Neural progenitor cell (in vitro differentiated cells): ENCODE data around the gene PBX1. TPM values are rescaled to one million over a fixed set of nuclear protein-coding genes. Genes with fewer than 3 reads are reported as not detected.

Source experiments
- DNase-seq: peaks from one replicate; pipeline ENCODE4 v3.0.0-alpha.2; 2016; ENCODE audit warnings: low spot score
- H2AFZ ChIP-seq: fragments of 200-600 bp; sonication (generic); replicated peaks from 2 replicates; pipeline ENCODE4 v1.6.1; 2016; ENCODE audit warnings: antibody characterized with exemption
- H3F3A ChIP-seq: fragments of 200-600 bp; sonication (generic); 2 replicates; pipeline ENCODE4 v1.6.1; 2016; ENCODE audit warnings: antibody characterized with exemption, low read depth
- H3K27ac ChIP-seq: fragments of 200-600 bp; sonication (generic); 2 replicates; pipeline ENCODE4 v1.5.1; 2016; ENCODE audit warnings: mild to moderate bottlenecking
- H3K27me3 ChIP-seq: fragments of 200-600 bp; sonication (generic); 2 replicates; pipeline ENCODE4 v1.6.1; 2016; ENCODE audit warnings: mild to moderate bottlenecking, moderate library complexity
- H3K36me3 ChIP-seq: fragments of 200-600 bp; sonication (generic); 2 replicates; pipeline ENCODE4 v1.5.1; 2016
- H3K4me1 ChIP-seq: fragments of 200-600 bp; sonication (generic); 2 replicates; pipeline ENCODE4 v1.6.1; 2016; ENCODE audit warnings: mixed run types
- H3K4me2 ChIP-seq: fragments of 200-600 bp; sonication (generic); 2 replicates; pipeline ENCODE4 v1.6.1; 2016
- H3K4me3 ChIP-seq: fragments of 200-600 bp; sonication (generic); 2 replicates; pipeline ENCODE4 v1.5.1; 2016
- H3K79me2 ChIP-seq: fragments of 200-600 bp; sonication (generic); 2 replicates; pipeline ENCODE4 v1.6.1; 2016; ENCODE audit warnings: low read depth
- H3K9ac ChIP-seq: fragments of 200-600 bp; sonication (generic); 2 replicates; pipeline ENCODE4 v1.6.1; 2016
- H3K9me3 ChIP-seq: fragments of 200-600 bp; sonication (generic); 2 replicates; pipeline ENCODE4 v1.5.1; 2016; ENCODE audit warnings: low read depth
- H4K20me1 ChIP-seq: fragments of 200-600 bp; sonication (generic); 2 replicates; pipeline ENCODE4 v1.6.1; 2016; ENCODE audit warnings: low read depth
- H3K27ac Mint-ChIP-seq: 3 replicates; pipeline ENCODE4 v1.8.0; 2021; ENCODE audit warnings: mixed read lengths
- H3K27me3 Mint-ChIP-seq: 2 replicates; pipeline ENCODE4 v1.8.0; 2022; ENCODE audit warnings: low read depth, mild to moderate bottlenecking, inconsistent platforms, moderate library complexity, mixed read lengths; ENCODE audit not compliant: insufficient read depth
- H3K36me3 Mint-ChIP-seq: 3 replicates; pipeline ENCODE4 v1.8.0; 2021; ENCODE audit warnings: mixed read lengths
- H3K4me1 Mint-ChIP-seq: 3 replicates; pipeline ENCODE4 v1.8.0; 2021; ENCODE audit warnings: mixed read lengths
- H3K4me3 Mint-ChIP-seq: 3 replicates; pipeline ENCODE4 v1.8.0; 2021; ENCODE audit warnings: mild to moderate bottlenecking, moderate library complexity, mixed read lengths
- H3K9me3 Mint-ChIP-seq: 3 replicates; pipeline ENCODE4 v1.8.0; 2020; ENCODE audit warnings: mixed read lengths
- CTCF ChIP-seq: fragments of 200-600 bp; sonication (generic); IDR thresholded peaks from 2 replicates; pipeline ENCODE4 v1.5.1; 2017; ENCODE audit warnings: antibody characterized with exemption, mild to moderate bottlenecking
- EZH2 ChIP-seq: fragments of 200-600 bp; sonication (generic); IDR thresholded peaks from 2 replicates; pipeline ENCODE4 v1.6.1; 2017; ENCODE audit warnings: antibody characterized with exemption, mild to moderate bottlenecking, moderate library complexity
- EZH2phosphoT487 ChIP-seq: fragments of 200-600 bp; sonication (generic); IDR thresholded peaks from 2 replicates; pipeline ENCODE4 v1.6.1; 2017; ENCODE audit warnings: antibody characterized with exemption
- total RNA-seq: library from RNA; depleted of rRNA; stranded (reverse); fragments of >200 nt; gene quantifications from 2 replicates; pipeline ENCODE4 v1.2.3, GENCODE V29; 2015; ENCODE audit warnings: low replicate concordance

The PBX1 gene
- total RNA-seq, 1 donor from 2014 or later = 91.1 TPM

- H3K4me3 ChIP-seq = no peak overlapping the region
- H4K20me1 ChIP-seq = peaks cover 60% of the 10 kb centered on the region
- no peak overlapping the region for H3K9ac ChIP-seq
- Mint-ChIP-seq H3K4me1 (peaks cover 33% of the 10 kb centered on the region), H3K9me3 (peaks cover 9% of the 10 kb centered on the region), H3K27me3 (peaks cover 6% of the 10 kb centered on the region), H3K4me3 (no peak overlapping the region), H3K27ac (no peak overlapping the region), H3K36me3 (peaks cover 31% of the 10 kb centered on the region)
- H3F3A ChIP-seq = no peaks in the 10 kb centered on the region
- peaks cover 80% of the 10 kb centered on the region for H3K79me2 ChIP-seq
- peaks cover 12% of the 10 kb centered on the region for H3K4me1 ChIP-seq
- H3K36me3 ChIP-seq = no peaks in the 10 kb centered on the region
- TF ChIP-seq CTCF (no peak), EZH2phosphoT487 (no peak), EZH2 (no peak)
- H3K4me2 ChIP-seq = no peak overlapping the region
- H3K27me3 ChIP-seq = no peaks in the 10 kb centered on the region
- DNase-seq = no peak
- H3K27ac ChIP-seq = no peak overlapping the region
- H3K9me3 ChIP-seq = no peaks in the 10 kb centered on the region
- H2AFZ ChIP-seq = no peak overlapping the region
Observed at GRCh38 chr1:164757625-164758024, 198.6 kb downstream of the PBX1 start.

- TF ChIP-seq CTCF (no peak), EZH2 (no peak), EZH2phosphoT487 (no peak)
- Mint-ChIP-seq H3K36me3 (peaks cover 27% of the 10 kb centered on the region), H3K4me3 (no peak overlapping the region), H3K4me1 (peaks cover 18% of the 10 kb centered on the region), H3K27ac (no peak overlapping the region), H3K9me3 (peaks cover 9% of the 10 kb centered on the region), H3K27me3 (no peaks in the 10 kb centered on the region)
- no peaks in the 10 kb centered on the region for H3F3A ChIP-seq
- H3K36me3 ChIP-seq = no peaks in the 10 kb centered on the region
- H3K9me3 ChIP-seq = no peaks in the 10 kb centered on the region
- no peaks in the 10 kb centered on the region for H3K27me3 ChIP-seq
- H3K27ac ChIP-seq = no peak overlapping the region
- H3K4me2 ChIP-seq = no peak overlapping the region
- peaks cover 5% of the 10 kb centered on the region for H3K4me1 ChIP-seq
- H3K9ac ChIP-seq = no peak overlapping the region
- H2AFZ ChIP-seq = no peak overlapping the region
- H3K4me3 ChIP-seq = no peak overlapping the region
- no peak for DNase-seq
- H3K79me2 ChIP-seq = peaks cover 78% of the 10 kb centered on the region
- H4K20me1 ChIP-seq = peaks cover 44% of the 10 kb centered on the region
Observed at GRCh38 chr1:164759144-164759920, 200.3 kb downstream of the PBX1 start.

GRCh38 chr1:164759979-164760469, 201.0 kb downstream of the PBX1 start:
- H4K20me1 ChIP-seq = peaks cover 38% of the 10 kb centered on the region
- no peak overlapping the region for H3K4me3 Mint-ChIP-seq
- peaks cover 18% of the 10 kb centered on the region for H3K4me1 Mint-ChIP-seq
- no peaks in the 10 kb centered on the region for H3F3A ChIP-seq
- DNase-seq = no peak
- TF ChIP-seq EZH2 (no peak), EZH2phosphoT487 (no peak), CTCF (no peak)
- H2AFZ ChIP-seq = no peak overlapping the region
- H3K27me3 ChIP-seq = no peaks in the 10 kb centered on the region
- H3K4me3 ChIP-seq = no peak overlapping the region
- no peaks in the 10 kb centered on the region for H3K9me3 ChIP-seq
- H3K36me3 Mint-ChIP-seq = peaks cover 27% of the 10 kb centered on the region
- no peak overlapping the region for H3K4me2 ChIP-seq
- no peaks in the 10 kb centered on the region for H3K27me3 Mint-ChIP-seq
- H3K4me1 ChIP-seq = peaks cover 5% of the 10 kb centered on the region
- no peak overlapping the region for H3K27ac ChIP-seq
- peaks cover 77% of the 10 kb centered on the region for H3K79me2 ChIP-seq
- no peaks in the 10 kb centered on the region for H3K36me3 ChIP-seq
- no peak overlapping the region for H3K9ac ChIP-seq
- peaks cover 9% of the 10 kb centered on the region for H3K9me3 Mint-ChIP-seq
- no peak overlapping the region for H3K27ac Mint-ChIP-seq
